HPDE6-E6E7 (cell line): ENCODE measurements around the gene TMEM132C.

Experiments
- DNase-seq: peaks from one replicate; pipeline ENCODE4 v3.0.0; 2011; ENCODE audit warnings: missing footprints; ENCODE audit errors: extremely low spot score

The TMEM132C gene

DNA sequence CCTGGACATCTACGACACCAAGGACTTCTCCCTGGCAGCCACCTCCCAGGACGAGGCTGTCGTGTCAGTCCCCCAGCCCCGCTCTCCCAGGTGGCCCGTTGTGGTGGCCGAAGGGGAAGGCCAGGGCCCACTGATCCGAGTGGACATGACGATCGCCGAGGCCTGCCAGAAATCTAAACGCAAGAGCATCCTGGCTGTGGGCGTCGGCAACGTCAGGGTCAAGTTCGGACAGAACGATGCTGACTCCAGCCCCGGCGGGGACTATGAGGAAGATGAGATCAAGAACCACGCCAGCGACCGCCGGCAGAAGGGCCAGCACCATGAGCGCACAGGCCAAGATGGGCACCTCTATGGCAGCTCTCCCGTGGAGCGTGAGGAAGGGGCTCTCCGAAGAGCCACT, 438.2 kb downstream of the TMEM132C start:
- DNase-seq, result no peak

GRCh38 chr12:128707488-128707887, 440.5 kb downstream of the TMEM132C start:
- no peak for DNase-seq

- no peak for DNase-seq
Measured at GRCh38 chr12:128708789-128709188, 441.8 kb downstream of the TMEM132C start.

DNA sequence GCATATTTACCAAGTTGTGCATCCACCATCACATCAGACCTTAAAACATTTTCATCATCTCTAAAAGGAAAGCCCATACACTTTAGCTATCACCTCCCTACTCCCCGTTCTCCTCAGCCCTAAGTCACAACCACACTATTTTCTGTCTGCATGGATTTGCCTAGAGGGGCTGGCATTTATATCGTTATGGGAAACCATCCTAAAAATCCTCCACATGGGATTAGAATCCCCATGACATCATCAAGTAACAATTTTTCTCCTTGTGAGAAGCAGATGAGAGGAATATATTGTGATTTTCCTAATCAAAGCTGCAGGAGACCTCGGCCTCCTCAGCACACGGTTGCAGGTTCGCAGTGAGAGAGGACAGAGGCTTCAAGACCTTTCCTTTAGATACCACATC, 442.7 kb downstream of the TMEM132C start:
- DNase-seq, result no peak

- DNase-seq, result no peak
Measured at GRCh38 chr12:128711486-128711885, 444.5 kb downstream of the TMEM132C start.

DNA sequence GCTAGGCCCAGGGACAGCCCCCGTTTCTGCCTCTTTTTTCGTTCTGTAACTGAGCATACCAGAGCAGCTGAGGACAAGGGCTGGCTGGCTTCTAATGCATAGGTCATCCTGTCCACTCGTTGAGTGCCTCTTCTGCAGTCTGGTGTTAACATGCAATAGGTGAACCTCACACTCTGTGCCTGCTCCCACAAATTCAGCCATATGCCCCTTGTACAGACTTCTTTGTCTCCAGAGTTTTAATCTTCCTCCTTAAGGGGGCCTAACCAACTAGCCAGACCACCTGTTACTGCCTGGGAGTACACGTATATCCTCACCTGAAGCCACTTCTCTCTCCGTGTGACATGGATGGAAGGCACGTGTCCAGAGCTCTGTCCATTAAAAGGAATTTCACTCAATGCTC, 445.7 kb downstream of the TMEM132C start:
- DNase-seq, result no peak

GRCh38 chr12:128715485-128715884, 448.5 kb downstream of the TMEM132C start:
- no peak for DNase-seq

GRCh38 chr12:128724468-128725046, 457.6 kb downstream of the TMEM132C start:
- no peak for DNase-seq

- no peak for DNase-seq
Measured at GRCh38 chr12:128726886-128727285, 459.9 kb downstream of the TMEM132C start.

DNA sequence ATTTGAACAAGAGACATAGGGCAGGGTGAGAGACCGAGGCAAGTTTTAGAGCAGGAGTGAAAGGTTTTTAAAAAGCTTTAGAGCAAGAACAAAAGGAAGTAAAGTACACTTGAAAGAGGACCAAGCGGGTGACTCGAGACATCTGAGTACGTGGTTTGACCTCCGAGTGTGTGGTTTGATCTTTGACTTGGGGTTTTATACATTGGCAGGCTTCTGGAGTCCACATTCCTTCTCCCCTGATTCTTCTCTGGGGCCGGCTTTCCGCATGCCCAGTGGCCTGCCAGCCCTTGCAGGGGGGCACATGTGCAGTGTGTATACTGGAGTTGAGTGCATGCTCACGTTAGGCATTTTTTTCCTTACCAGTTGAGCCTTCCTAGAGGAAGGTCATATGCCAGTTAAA, 460.5 kb downstream of the TMEM132C start:
- no peak for DNase-seq

DNA sequence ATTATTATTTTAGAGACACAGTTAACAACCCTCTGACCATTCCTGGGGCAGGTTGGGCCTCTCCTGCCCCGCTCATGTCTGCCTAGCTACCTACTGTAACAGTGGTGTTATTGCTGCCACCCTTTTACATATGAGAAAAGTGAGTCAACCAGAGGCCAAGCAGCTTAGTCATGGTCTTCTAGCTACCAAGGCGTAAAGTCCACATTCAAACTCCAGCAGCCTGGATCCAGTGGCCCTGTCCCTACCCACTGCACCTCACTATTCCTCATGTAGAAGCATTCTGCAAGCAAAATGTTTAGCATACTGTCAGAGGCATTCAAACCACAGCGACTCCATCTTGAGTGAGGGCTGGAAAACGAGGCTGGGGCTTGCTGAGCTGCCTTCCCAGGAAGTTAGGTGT, 461.0 kb downstream of the TMEM132C start:
- no peak for DNase-seq

DNA sequence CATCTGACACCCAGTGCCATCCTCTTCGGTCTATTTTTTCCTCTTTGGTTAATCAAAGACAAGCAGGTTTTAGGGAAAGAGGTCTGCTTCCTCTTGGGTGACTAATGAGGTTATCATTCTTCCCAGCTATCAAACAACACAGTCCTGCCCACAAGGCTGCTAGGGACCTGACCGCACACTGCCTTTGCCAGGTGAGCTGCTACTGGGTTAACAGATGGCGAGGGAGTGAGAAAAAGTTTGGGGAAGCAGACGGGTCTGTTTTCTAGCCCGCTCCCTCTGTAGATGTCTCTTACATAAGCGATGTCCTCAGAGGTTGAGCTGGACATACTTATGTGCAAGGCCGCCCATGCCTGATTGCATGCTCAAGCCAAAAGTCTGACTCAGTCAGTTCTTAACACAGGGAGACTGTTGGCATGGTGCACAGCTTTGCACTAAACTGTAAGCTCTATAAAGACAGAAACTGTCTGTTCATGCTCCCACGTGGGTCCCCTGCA, 462.7 kb downstream of the TMEM132C start:
- no peak for DNase-seq

DNA sequence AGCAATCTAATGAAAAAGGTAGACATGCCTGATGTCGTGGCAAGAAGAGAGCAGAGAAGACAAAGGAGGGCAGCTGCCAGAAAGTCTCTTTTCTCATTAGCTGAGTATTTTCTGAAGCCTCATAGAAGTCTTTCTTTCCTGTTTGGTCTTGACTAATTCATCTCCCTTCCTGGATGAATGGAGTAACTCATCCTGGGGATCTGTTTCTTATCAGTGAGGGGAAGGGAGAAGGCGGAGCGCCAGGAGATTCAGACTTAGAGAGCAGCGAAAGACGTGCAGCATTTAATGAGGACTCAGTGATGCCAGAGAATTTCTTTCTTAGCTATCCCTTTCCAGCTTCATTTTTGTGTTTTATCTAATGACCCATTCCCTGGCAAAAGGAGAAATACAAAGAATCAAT, 467.4 kb downstream of the TMEM132C start:
- no peak for DNase-seq

DNA sequence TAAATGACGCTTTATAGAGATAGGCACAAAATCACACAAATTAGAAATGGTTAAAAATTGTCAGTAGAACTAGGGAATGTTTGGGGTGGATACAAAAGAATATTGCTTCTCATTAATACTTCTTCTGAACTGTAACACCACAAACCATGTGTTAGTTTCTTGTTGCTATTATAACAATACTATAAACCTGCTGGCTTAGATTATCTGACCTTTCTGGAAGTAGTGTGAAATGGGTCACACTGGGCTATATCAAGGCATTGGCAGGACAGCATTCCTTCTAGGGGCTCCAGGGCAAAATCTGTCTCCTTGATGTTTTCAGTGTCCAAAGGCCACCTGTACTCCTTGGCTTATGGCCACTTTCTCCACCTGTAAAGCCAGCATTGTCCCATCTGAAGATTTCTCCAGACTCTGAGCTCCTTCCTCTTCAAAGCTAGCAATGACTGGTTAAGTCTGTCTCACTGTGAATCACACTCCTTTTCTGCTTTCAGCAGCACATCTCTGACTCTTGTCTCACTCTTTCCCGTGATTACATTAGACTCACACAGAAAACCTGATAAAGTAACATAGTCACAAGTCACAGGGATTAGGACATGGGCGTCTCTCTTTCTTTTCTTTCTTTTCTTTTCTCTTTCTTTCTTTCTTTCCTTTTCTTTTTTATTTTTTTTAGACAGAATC, 470.5 kb downstream of the TMEM132C start:
- no peak for DNase-seq

GRCh38 chr12:128743916-128744315, 476.9 kb downstream of the TMEM132C start:
- DNase-seq, result no peak

- no peak for DNase-seq
Measured at GRCh38 chr12:128745772-128746689, 479.1 kb downstream of the TMEM132C start.

DNA sequence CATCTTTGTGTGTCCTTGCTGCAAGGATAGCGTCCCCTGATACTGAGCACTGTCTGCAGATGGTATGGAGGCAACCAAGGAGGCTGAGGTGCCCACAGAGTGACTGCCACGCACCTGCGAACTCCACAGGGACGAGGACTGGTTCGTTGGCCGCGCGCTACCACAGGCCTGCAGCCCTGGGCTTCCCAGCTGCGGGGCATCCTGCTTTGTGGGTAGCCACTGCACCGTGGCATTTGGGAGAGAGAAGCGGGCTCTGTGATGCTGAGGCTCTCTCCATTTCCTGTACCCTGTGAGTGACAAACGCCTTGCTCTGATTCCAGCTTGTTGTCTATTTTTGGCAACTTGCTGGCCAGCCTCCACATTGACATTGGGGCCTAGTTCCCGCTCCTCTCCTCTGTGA, 480.5 kb downstream of the TMEM132C start:
- no peak for DNase-seq

- no peak for DNase-seq
Measured at GRCh38 chr12:128752386-128752785, 485.4 kb downstream of the TMEM132C start.

GRCh38 chr12:128753438-128753837, 486.5 kb downstream of the TMEM132C start:
- no peak for DNase-seq

GRCh38 chr12:128754275-128754674, 487.3 kb downstream of the TMEM132C start:
- DNase-seq, result no peak

- DNase-seq, result no peak
Measured at GRCh38 chr12:128755566-128755965, 488.6 kb downstream of the TMEM132C start.
